Hepatocyte (in vitro differentiated cells): ENCODE data around the gene ATP9B. TPM values are rescaled to one million over a fixed set of nuclear protein-coding genes. Genes with fewer than 3 reads are reported as not detected.

ENCODE experiments used
- DNase-seq: peaks from one replicate; pipeline ENCODE4 v3.0.0-alpha.2; 2016; ENCODE audit warnings: low spot score
- H2AFZ ChIP-seq: fragments of 200-600 bp; sonication (generic); 2 replicates; pipeline ENCODE4 v1.6.0; 2016; ENCODE audit warnings: antibody characterized with exemption, mild to moderate bottlenecking
- H3K27ac ChIP-seq: fragments of 200-600 bp; sonication (generic); 2 replicates; pipeline ENCODE4 v1.5.1; 2016; ENCODE audit warnings: mild to moderate bottlenecking
- H3K27me3 ChIP-seq: fragments of 200-600 bp; sonication (generic); 2 replicates; pipeline ENCODE4 v1.6.1; 2016
- H3K36me3 ChIP-seq: fragments of 200-600 bp; sonication (generic); replicated peaks from 2 replicates; pipeline ENCODE4 v1.5.1; 2016; ENCODE audit warnings: low read depth; ENCODE audit not compliant: insufficient read depth
- H3K4me1 ChIP-seq: fragments of 200-600 bp; sonication (generic); 2 replicates; pipeline ENCODE4 v1.5.1; 2016; ENCODE audit warnings: mild to moderate bottlenecking, moderate library complexity; ENCODE audit not compliant: insufficient read depth
- H3K4me2 ChIP-seq: fragments of 200-600 bp; sonication (generic); 2 replicates; pipeline ENCODE4 v1.6.0; 2016
- H3K4me3 ChIP-seq: fragments of 200-600 bp; sonication (generic); 2 replicates; pipeline ENCODE4 v1.5.1; 2016; ENCODE audit warnings: mild to moderate bottlenecking
- H3K79me2 ChIP-seq: fragments of 200-600 bp; sonication (generic); 2 replicates; pipeline ENCODE4 v1.6.0; 2017; ENCODE audit warnings: mild to moderate bottlenecking
- H3K9me2 ChIP-seq: fragments of 200-600 bp; sonication (generic); replicated peaks from 2 replicates; pipeline ENCODE4 v1.6.0; 2017; ENCODE audit warnings: mild to moderate bottlenecking; ENCODE audit not compliant: insufficient read depth
- H3K9me3 ChIP-seq: fragments of 200-600 bp; sonication (generic); 2 replicates; pipeline ENCODE4 v1.5.1; 2016; ENCODE audit warnings: low read depth, mild to moderate bottlenecking
- H4K20me1 ChIP-seq: fragments of 200-600 bp; sonication (generic); 2 replicates; pipeline ENCODE4 v1.6.0; 2016; ENCODE audit warnings: mild to moderate bottlenecking; ENCODE audit not compliant: insufficient read depth, poor library complexity, severe bottlenecking
- EZH2 ChIP-seq: fragments of 200-600 bp; sonication (generic); IDR thresholded peaks from 2 replicates; pipeline ENCODE4 v1.6.1; 2016; ENCODE audit warnings: antibody characterized with exemption, mild to moderate bottlenecking, borderline replicate concordance
- EZH2phosphoT487 ChIP-seq: fragments of 200-600 bp; sonication (generic); IDR thresholded peaks from one replicate; pipeline ENCODE4 v1.6.1; 2018; ENCODE audit warnings: antibody characterized with exemption, mild to moderate bottlenecking, low read depth, moderate library complexity; ENCODE audit not compliant: unreplicated experiment, severe bottlenecking
- WGBS: methylation state at CpG from one replicate; pipeline ENCODE4 v1.1.6; 2016; ENCODE audit warnings: low lambda C conversion rate; ENCODE audit errors: missing lambda C conversion rate; 5-methylcytosine and 5-hydroxymethylcytosine counted together
- polyA plus RNA-seq: library from polyadenylated mRNA; unstranded; fragments of >200 nt; fragmentation: Nextera tagmentation; extraction: Ambion mirVana; gene quantifications from 2 replicates; pipeline ENCODE4 v1.2.1, GENCODE V29; 2016
- total RNA-seq: library from RNA; depleted of rRNA; stranded (reverse); fragments of >200 nt; gene quantifications from 2 replicates; pipeline ENCODE4 v1.2.3, GENCODE V29; 2014
- TF ChIP-seq, protein P1 (sequence below): fragments of 200-600 bp; sonication (generic); IDR thresholded peaks from 2 replicates; pipeline ENCODE4 v1.5.1; 2016; ENCODE audit warnings: antibody characterized with exemption, mild to moderate bottlenecking; ENCODE audit not compliant: poor library complexity

The ATP9B gene
- total and polyA plus RNA-seq, 2 experiments from 2014 or later = 14.6 to 23.8 TPM

DNA sequence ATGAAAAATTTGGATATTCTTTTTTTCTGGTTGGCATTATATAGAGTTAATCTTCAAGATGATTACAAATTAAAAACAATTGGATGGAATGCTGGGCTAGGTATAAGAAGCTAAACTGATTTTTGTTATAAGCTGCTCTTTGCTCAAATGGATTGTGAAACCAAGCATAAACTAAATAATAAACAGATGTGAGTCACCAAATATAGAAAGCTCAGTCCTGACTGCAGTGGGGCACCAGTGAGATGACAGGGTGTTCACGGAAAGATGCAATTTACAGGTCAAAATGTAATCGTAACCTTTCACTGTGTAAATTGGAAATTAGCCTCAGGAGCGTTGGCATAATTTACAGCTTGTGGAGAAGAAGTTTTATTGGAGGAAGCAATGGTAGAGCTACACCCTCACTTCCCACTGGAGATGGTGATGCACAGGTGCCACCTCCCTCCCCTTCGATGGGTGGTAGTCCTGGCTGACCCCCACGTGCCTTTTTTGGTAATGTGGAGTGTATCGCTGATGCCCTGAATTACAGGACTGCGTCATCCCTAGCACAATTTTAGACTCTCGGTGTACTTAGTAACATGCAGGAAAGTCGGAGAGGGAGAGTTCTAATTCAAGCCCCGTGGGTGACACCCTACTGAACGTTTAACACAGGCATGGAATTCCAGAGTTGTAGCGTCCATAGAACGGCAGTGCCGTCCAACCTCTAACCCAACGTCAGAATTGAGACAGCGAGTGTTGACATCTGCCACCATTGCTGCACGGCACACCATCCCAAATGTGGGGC lies 252.6 kb downstream of the ATP9B start:
- Histone ChIP-seq H3K27me3 (no peaks in the 10 kb centered on the region), H3K9me3 (no peaks in the 10 kb centered on the region), H3K4me1 (no peaks in the 10 kb centered on the region), H2AFZ (no peak overlapping the region), H3K4me3 (no peak overlapping the region), H3K79me2 (no peaks in the 10 kb centered on the region), H3K4me2 (no peak overlapping the region), H3K36me3 (no peaks in the 10 kb centered on the region), H4K20me1 (no peaks in the 10 kb centered on the region), H3K9me2 (no peaks in the 10 kb centered on the region), H3K27ac (no peak overlapping the region)
- WGBS = 74% methylated on average over 17 of the region's 17 CpGs
- TF ChIP-seq EZH2 (no peak), EZH2phosphoT487 (no peak)
- TF ChIP-seq, protein P1, sequence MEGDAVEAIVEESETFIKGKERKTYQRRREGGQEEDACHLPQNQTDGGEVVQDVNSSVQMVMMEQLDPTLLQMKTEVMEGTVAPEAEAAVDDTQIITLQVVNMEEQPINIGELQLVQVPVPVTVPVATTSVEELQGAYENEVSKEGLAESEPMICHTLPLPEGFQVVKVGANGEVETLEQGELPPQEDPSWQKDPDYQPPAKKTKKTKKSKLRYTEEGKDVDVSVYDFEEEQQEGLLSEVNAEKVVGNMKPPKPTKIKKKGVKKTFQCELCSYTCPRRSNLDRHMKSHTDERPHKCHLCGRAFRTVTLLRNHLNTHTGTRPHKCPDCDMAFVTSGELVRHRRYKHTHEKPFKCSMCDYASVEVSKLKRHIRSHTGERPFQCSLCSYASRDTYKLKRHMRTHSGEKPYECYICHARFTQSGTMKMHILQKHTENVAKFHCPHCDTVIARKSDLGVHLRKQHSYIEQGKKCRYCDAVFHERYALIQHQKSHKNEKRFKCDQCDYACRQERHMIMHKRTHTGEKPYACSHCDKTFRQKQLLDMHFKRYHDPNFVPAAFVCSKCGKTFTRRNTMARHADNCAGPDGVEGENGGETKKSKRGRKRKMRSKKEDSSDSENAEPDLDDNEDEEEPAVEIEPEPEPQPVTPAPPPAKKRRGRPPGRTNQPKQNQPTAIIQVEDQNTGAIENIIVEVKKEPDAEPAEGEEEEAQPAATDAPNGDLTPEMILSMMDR = no peak
- no peak for DNase-seq

DNA sequence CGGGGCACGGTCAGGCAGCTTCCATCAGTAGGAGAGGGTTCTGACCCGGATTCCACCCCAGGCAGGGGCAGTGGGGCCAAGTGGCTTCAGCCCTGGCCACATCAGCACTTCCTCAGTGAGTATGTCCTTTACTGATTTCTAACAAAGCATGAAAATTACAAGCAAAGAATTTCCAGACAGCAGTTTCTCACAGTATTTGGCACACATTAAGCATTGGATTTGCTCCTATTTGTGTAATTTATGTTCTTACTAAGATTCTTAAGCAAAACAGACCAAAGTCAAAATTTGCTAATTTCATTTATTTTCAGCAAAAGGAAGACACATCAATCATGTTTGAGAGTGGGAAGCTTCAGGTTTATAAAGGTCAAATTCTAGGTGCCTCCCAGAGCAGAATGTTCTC lies 253.2 kb downstream of the ATP9B start:
- Histone ChIP-seq H3K79me2 (no peaks in the 10 kb centered on the region), H3K4me1 (no peaks in the 10 kb centered on the region), H3K27ac (no peak overlapping the region), H2AFZ (no peak overlapping the region), H3K9me2 (no peaks in the 10 kb centered on the region), H3K36me3 (no peaks in the 10 kb centered on the region), H3K27me3 (no peaks in the 10 kb centered on the region), H4K20me1 (no peaks in the 10 kb centered on the region), H3K4me3 (no peak overlapping the region), H3K9me3 (no peaks in the 10 kb centered on the region), H3K4me2 (no peak overlapping the region)
- 96% methylated on average over 3 of the region's 3 CpGs for WGBS
- no peak for DNase-seq
- TF ChIP-seq, protein P1 = no peak
- TF ChIP-seq EZH2 (no peak), EZH2phosphoT487 (no peak)

DNA sequence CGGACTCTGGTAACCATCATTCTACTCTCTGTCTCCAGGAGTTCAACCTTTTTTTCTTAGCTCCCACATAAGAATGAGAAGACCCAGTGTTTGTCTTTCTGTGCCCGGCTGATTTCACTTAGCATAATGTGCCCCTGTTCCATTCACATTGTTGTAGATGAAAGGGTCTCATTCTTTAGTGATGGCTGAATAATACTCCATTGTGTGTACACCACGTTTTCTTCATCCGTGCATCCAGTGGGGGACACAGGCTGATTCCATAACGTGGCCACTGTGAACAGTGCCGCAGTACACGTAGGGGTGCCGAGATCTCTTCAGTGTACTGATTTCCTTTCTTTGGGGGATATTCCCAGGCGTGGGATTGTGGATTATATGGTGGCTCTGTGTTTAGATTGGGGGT lies 254.3 kb downstream of the ATP9B start:
- Histone ChIP-seq H3K79me2 (no peaks in the 10 kb centered on the region), H3K9me3 (no peaks in the 10 kb centered on the region), H2AFZ (no peak overlapping the region), H3K27me3 (no peaks in the 10 kb centered on the region), H3K36me3 (no peaks in the 10 kb centered on the region), H3K4me2 (no peak overlapping the region), H3K4me1 (no peaks in the 10 kb centered on the region), H3K9me2 (no peaks in the 10 kb centered on the region), H3K4me3 (no peak overlapping the region), H4K20me1 (no peaks in the 10 kb centered on the region), H3K27ac (no peak overlapping the region)
- 97% methylated on average over 9 of the region's 9 CpGs for WGBS
- no peak for TF ChIP-seq EZH2phosphoT487
- TF ChIP-seq, protein P1 = no peak
- TF ChIP-seq EZH2 = no peak
- DNase-seq = no peak
